Measurements from ENCODE around the gene SORCS2.

DNA sequence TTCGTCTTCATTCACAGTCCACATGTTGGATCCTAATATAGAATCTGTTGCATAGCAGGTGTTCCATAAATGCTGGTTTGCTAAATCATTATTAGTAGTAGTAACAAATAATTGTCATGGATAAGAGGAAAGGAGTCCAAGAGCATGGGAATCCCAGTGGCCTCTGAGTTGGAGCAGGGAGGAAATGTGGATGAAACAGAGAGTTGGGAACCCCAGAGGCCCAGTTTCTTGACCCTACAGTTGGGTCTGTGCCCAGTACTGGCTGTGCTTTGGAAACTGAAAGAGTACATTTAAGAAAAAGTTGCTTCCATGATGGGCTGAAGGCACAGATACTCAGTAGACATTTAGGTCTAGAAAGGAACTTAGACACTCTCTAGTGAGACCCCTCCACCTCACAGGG is 391.8 kb downstream of the SORCS2 start:
- TF ChIP-seq EZH2 (IDR thresholded peaks at IDR 0.05; ENCODE audit: insufficient read depth, poor library complexity, severe bottlenecking) (no peak), EZH2phosphoT487 (IDR thresholded peaks at IDR 0.05; ENCODE audit: insufficient read depth, low read depth) (no peak)

Measured in GM23248 (cell line).